GM19043 (cell line): Measurements from ENCODE around the gene DHX16.

Source experiments
- ATAC-seq: cut with Tn5 transposase; IDR thresholded peaks from one replicate; pipeline ENCODE4 v1.9.1; 2021; ENCODE audit warnings: low read depth; ENCODE audit not compliant: unreplicated experiment

DHX16 gene

DNA sequence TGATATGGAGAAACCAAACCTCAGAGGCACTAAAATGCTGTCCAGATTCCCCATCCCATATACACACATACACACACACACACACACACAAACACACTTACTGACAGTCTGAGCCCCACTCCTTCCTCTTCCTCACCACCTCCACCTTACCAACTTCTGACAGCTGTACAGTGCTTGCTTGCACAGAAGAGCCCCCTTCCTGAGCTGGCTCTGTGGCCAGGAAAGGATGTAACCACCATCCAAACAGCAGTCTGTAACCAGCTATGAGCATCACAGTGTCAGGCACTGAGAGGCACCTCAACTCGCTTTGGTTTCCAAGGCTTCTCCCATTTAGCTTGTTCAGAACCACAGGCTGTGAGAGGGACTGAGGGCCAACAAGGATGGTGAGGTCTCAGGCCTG is 31.8 kb downstream of the DHX16 start:
- ATAC-seq = no peak

DNA sequence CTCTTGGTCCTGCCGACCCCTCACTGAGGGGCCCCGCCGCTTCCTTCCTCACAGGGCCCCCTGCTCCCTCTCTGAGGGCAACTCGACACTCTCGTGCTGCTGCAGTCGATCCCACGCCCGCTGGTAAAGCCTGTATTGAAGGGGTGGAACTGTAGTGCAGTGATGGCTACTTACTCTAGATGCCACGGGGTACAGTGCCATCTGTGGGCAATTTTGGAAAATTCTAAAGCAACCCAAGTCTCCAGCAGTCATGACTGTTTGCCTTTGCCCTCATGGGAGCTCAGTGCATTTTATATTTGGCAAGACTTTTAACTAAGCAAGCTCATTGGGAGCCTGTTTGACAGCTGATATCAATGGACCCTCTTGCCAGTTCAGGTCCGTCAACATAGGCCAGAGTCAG is 32.3 kb downstream of the DHX16 start:
- no peak for ATAC-seq

DNA sequence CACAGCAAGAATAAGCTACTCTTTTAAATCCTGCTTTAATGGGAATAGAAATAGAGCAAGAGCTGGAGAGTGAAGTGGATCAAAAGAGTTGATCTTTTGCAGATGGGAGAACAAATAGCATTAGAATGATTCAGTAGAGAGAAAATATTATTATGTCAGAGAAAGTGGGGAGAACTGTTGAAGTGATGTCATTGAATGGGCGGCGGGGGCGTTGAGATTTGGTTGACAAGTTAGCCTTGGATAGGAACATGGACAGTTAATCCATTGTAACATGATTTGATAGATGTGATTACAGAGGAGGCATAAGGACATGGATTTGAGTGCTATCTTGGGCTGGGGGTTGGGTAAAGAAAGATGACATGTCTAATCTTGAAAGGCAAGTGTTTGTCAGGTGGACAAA is 37.0 kb downstream of the DHX16 start:
- no peak for ATAC-seq

DNA sequence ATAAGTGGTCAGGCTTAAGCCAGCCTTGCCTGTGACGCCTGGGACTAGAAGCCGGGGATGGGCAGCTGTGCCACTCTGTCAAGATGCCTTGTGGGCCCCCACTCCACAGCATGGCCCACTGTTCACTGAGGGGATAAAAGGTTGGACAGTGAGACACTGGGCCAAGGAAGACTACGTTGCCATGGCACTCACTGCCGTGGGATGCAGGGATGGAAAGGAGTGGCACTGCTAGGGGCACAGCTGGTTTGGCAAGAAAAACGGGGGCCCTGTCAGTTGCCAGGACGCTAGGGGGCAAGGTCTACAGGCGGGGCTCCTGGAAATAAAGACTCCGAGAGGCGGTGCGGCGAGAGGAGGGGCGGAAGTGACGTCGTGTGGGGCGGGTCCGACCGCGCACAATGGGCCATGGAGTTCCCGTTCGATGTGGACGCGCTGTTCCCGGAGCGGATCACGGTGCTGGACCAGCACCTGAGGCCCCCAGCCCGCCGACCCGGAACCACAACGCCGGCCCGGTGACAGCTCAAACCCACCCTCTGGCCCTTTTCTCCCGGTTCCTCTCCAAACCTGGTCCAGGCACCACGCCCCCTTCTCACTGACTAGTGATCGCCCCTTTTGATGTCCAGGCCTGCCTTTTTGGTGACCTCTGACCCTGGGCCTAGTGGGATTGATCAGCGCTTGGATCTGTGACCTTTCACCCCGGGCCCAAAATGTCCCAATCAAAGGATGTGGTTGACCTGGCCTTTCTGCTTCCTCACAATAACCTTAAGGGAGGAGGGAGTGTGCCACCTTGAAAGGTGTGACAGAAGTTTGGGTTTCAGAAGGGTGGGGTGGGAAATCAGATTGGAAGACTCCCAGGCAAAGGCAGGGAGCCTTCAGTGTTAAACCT is 46.1 kb downstream of the DHX16 start, which contains the start of gene ATAT1:
ATAT1 (plus strand) TSS at position 391 of the 883 bp plus-strand sequence.
- peak; percentile 74 for ATAC-seq

DNA sequence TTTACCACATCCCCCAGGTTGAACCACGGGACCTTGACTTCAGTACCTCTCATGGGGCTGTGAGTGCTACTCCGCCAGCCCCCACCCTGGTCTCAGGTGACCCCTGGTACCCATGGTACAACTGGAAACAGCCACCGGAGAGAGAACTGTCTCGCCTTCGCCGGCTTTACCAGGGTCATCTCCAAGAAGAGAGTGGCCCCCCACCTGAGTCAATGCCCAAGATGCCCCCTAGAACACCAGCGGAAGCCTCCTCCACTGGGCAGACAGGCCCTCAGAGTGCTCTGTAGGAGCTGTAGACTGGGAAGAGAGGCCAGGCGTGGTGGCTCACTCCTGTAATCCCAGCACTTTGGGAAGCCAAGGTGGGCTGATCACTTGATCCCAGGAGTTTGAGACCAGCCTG is 47.3 kb downstream of the DHX16 start:
- no peak for ATAC-seq

DNA sequence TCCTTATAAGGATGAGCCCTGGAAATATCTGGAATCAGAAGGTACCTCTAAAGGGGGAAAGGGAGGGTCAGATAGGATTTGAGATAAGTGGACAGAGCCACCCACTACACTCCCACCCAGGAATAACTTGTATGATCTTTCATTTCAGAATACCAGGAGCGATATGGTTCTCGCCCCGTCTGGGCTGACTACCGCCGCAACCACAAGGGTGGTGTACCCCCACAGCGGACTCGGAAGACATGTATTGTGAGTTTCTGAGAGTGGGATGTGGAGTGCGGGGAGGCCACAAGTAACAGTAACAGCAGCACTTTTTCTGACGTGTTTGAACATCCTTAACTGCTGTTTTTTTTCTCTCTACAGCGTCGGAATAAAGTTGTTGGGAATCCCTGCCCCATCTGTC is 53.2 kb downstream of the DHX16 start:
- ATAC-seq = no peak

DNA sequence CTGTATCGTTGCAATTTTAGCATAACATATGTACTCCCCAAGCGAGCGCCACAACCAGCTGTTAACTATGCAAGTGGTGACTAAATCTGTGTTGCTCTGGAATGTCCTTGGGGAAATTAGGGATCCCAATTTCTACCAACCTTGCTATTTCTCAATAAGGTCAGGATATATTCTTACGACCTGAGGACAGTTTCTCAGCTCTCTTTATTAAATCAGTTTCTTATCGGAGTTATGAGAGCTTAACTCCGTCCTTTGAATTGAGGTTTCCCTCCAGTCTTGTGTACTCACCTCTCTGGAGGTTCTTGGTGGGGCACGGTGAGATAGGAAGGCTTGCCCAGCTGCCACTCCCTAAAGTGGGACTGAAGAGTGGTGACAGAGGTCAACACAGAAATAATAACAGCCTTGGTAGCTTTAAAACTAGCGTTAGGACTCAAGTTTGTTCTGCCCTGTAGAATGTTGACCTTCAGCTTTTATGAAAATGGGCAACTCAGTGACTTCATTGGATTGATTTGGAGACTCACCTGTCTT is 54.5 kb downstream of the DHX16 start:
- ATAC-seq = no peak

DNA sequence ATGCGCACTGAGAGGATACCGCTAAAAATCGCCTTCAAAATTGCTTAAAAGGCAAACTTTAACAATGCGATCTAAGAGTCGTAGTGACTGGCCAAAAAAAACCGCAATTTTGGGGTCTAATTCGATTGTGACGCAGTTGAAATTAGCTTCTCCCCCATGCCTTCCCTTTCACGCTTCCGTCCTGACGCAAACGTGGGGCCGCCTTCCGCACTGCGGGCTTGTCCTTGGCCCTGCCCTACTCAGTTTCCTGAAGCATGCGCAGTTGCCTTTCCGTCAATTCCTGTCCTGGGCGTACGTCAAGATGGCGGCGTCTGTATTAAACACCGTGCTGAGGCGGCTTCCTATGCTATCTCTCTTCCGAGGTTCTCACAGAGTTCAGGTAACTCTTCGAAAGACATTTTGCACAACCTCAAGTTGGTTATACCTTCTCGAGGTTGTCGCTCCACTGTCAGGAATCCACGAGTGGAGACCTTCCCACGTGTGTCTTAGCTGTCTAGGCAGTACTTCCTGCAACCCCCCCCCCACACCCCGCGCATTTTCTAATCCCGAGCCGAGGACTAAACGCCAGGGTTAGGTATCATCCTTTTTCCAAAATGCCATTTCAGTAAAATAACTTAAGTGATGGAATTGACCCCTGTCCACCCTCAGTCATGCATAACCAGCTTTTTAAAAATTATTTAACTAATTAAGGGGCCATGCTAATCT is 55.1 kb downstream of the DHX16 start, which contains the start of gene MRPS18B:
MRPS18B (plus strand) TSS at position 276 of the 705 bp plus-strand sequence; CDS start at position 302, 26 bp downstream.
- ATAC-seq = peak; percentile 68

DNA sequence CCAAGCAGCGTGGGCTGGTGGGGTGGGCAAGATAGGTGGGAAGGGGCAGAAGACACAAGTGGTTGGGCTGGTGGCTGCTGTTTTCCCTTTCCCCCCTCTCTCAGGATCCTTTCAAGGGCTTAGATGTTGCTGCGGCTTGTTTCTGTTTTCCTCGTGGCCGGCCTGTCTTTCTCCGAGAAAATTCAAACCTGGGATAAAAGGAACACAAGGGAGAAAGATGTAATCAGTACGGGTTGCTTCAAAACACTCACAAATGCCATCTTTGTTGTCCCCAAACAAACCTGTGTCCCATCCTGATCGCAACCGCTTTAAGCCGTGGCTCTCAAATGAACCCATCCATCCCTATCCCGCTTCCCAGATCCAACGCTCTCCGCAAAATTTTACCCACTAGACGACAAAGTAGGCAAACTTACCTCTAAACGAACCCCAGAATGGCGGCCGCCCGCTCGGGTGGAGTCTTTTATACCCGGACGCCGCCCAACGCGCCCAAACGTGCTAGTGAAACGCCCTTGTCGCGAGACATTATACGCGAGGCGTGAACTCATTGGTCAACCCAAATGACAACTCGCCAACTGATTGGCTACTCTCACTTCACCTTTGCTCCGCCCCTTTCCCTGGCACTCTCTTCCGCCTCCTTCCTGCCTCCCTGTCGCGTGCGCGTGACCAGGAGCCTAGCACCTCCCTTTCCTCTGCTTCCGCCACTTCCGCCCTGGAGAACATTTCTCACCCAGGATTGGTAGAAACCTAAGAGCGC is 55.8 kb downstream of the DHX16 start, which contains the start of gene PPP1R10:
PPP1R10 (minus strand) TSS at position 433 of the 754 bp plus-strand sequence. CDS start 7,299 bp downstream, outside the sequence.
- peak; percentile 65 for ATAC-seq

DNA sequence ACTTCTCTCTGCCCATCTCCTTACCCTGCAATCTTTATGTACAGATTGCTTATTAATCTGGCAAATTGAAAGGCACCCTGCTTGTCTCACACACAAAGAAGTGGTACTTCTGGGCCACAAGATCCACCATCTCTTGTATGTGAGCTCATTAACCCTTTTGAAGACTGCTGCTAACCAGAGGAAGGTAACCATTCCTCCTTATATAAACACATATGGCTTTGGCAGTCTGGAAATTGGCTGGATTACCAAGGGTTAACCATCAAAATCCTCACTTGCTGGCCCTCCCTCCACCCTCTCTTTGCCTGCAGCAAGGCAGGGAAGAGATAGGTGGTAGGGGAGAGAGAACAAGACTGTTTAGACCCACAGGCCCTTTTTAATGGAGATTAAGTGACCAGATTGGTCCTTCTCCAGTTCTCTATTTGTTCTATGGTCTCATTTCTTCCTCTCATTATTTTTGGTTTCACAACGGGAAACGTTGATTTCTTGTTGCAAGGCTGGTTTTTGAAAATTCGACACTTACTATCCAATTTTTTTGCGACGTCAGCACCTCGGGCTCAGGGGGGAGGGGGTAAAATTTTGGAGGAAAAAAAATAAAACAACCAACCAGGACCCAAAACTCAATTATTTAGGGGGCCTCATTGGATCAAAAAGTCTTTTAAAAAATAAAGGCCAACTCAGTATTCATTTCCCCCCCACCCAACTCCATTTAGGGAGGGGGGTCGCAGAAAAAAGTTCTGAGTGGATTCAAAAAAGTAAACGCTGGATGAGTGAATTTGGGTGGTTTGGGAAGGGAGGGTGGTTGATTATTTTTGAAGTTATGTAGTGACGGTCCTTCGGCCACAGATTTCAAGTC is 56.6 kb downstream of the DHX16 start:
- no peak for ATAC-seq

DNA sequence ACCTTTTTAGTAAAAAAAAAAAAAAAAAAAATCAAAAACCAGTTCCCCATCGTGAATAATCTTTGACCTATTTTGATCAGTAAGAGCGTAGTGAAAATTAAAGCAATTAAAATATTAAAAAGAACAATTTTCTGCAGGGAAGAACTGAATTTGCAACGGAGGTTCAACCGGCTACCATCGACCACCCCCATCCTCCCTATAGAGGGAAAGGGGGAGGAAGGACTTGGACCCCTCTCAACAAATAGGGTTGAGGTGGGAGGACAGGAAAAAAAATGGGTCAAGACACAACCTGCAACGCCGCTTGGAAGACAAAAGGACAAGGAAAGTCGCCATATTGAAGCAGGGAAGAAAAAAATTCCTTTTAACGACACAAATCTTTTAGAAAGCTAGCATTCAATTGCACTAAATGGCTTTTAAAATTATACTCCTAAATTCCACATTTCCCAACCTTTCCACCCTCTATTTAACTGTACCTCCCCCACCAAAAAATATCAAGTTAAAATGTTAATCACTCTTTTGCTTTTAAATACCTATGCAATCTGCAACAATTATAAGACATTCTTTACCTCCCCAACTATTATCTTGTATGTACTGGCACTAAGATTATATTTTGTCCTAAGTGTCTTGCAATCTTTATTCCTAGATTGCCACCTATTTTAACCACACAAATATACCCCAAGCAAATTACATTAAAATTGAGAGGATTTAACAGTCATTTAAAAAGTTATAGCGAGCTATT is 57.4 kb downstream of the DHX16 start:
- ATAC-seq = no peak

DNA sequence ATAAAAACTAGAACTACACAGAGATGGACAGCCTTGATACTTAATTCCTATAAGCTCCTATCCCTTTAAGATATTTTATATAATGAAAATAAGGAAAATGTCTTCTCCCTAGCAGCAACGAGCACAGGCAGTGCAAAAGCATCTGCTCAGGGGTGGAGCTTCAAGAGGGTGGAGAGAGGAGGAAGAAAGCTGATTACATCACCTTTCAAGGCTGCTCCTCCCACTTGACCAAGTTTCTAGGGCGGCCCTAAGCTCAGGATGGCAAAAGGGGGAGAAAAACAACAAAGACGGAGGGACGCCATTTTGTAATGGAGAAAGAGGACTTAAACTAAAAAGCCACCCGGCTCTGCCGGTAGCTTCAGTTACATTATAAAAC is 58.0 kb downstream of the DHX16 start:
- ATAC-seq = peak; percentile 44

DNA sequence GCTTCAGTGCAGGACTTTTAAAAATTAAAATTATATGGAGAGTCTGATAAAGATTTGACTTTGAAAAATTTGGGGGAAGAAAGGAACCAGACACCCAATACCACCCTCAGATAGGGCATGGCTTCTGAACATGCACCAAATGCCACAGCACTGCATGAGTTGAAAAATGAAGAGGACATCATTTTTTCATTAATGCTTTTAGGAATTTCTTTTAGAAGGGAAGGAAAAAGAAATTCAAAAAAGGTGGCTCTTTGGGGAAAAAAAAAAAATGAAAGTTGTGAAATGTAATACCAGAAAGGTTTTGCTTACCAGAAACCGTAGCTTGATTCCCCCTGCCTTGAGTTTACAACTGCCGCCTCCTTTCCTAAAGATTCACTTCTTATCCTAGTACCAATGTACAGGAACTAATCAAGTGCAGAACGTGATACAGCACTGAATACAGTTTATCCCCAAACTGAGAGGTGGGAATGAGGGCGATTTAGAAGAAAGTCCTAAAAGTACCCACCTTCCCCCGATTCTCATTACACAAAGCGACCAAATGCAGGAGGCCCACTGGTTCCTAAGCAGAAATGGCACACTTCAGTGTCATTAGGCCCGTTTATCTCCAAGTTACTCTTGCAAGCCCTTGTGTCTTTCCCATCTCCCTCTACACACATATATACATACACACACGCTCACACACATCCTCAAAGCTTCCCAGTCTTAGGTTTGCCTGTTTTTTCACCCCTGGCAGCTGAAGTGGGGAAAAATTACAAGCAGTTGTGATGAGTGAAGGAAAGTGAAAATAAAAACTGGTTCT is 58.6 kb downstream of the DHX16 start:
- no peak for ATAC-seq

DNA sequence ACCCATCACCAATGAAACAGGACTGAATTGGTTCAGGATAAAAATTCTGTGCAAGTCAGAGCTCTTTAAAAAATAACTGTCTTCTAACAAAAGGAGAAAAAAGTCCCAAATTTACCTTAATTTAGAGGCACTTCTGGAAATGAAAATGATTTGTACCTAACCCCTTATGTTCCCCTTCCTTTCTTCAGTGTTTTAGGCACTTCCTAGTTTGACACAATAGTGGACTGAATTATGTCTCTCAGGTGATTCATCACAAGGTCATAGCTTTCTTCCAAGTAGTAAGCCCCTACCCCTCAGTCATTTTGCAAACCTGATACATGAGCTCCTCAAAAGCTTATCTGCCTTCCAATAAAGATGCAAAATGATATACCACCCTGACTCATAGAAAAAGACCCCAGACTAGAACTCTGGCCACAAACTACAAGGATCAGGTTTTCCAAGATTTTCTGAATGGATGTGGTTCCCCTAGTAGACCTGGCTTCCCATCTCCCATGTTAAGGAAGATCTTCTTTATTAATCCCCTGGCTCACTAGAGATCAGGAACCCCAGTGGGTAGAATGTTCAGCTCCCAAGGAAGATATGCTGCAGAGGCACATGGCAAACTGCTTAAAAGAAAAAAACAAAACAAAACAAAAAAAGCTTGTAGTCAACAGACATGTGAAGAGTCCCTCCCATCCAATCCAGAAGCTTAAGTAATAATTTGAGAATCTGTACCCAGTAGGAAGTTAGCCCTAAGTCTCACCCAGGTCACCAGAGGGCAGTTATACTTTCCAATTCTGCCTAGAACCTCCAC is 59.4 kb downstream of the DHX16 start:
- ATAC-seq = no peak

DNA sequence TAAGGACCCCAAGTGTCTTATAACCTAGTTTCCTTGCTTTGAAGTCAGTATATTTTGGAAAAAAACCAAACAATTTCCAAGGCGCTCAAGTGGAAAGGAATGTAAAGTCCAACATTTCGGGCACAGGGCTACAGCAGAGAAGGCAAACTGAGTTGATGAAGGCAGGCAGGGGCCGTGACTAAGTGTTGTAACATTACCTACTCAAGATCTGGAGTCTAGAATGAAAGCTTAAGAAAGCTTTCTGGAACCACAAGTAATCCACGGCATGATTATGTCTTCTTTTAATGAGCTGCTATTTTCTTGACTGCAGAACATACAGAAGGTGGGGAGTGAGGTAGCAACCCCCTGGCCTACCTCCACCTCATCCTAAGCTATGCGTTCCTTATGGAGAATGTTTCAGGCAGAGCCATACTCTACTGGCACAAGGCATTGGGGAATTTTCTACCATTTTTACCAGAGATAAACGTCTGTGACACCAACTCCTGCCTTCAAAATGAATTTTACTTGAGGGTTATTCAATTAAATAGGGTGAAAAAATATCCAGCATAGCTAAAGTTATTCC is 60.0 kb downstream of the DHX16 start:
- no peak for ATAC-seq

DNA sequence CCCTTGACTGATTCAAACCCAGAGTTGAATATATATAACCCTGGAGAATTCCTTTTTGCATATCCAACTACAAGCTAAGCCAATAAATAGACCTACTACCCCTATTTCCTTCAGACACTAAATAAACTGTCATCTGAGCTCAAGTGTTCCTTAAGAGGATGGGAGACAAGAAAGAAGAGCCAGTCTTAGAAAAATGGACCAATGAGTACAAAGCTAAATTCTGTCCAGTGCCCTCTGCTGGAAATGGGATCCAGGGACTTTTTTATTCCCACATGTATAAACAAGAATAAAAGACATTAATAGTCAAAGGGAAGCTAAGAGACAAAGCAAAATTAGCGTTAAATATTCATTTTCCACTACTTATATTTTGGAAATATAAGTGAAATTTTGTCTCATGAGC is 60.6 kb downstream of the DHX16 start:
- no peak for ATAC-seq

DNA sequence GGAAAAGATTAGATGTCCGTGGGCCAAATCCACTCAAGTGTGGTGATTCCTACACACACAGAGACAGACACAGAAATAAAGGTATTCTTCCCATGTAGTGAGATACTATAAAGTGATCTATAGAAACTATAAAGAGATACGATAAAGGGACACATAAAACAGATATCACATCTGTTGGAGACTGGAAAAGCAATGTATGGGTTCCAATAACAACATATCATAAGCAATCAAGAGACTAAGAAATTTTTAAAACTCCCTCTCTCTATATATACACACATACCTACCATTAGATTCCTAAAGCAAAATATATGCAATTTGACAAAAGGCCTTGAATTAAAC is 61.0 kb downstream of the DHX16 start:
- ATAC-seq = no peak
